ENCODE measurements around the gene SFXN2. TPM values are rescaled to one million over a fixed set of nuclear protein-coding genes. Genes with fewer than 3 reads are reported as not detected.

The SFXN2 gene
- total RNA-seq, 6 experiments from 2014 or later: 7.1 to 29.7 (median 16.5) TPM

DNA sequence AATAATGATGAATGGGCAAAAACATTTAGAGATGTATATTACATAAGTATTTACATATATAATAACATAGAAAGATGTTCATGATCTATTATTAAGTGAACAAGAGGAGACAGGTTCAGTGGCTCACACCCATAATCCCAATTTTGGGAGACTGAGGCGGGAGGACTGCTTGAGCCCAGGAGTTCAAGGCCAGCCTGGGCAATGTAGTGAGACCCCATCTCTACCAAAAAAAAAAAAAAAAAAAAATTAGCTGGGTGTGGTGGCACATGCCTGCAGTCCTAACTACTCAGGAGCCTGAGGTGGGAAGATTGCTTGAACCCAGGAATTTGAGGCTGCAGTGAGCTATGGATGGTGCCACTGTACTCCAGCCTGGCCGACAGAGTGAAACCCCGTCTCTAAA is 12.6 kb upstream of the SFXN2 start:
- H3K36me3 ChIP-seq: no peaks in the 10 kb centered on the region
- TF ChIP-seq, protein P1, sequence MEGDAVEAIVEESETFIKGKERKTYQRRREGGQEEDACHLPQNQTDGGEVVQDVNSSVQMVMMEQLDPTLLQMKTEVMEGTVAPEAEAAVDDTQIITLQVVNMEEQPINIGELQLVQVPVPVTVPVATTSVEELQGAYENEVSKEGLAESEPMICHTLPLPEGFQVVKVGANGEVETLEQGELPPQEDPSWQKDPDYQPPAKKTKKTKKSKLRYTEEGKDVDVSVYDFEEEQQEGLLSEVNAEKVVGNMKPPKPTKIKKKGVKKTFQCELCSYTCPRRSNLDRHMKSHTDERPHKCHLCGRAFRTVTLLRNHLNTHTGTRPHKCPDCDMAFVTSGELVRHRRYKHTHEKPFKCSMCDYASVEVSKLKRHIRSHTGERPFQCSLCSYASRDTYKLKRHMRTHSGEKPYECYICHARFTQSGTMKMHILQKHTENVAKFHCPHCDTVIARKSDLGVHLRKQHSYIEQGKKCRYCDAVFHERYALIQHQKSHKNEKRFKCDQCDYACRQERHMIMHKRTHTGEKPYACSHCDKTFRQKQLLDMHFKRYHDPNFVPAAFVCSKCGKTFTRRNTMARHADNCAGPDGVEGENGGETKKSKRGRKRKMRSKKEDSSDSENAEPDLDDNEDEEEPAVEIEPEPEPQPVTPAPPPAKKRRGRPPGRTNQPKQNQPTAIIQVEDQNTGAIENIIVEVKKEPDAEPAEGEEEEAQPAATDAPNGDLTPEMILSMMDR (IDR thresholded peaks at IDR 0.05): no peak
- no peak for TF ChIP-seq POLR2A (IDR thresholded peaks at IDR 0.05)
- intact Hi-C loops (cut with DNase I): no loop called here
- 94% methylated on average over 3 of the region's 3 CpGs for WGBS (ENCODE audit: insufficient coverage, low coverage, low lambda C conversion rate, missing lambda C conversion rate)
- DNase-seq (no peak), ATAC-seq (no peak)
- H3K9me3 ChIP-seq: no peaks in the 10 kb centered on the region
- no peak overlapping the region for H3K4me3 ChIP-seq
- H3K4me1 ChIP-seq: no peaks in the 10 kb centered on the region
- no peaks in the 10 kb centered on the region for H3K27me3 ChIP-seq
- no peak overlapping the region for H3K27ac ChIP-seq

DNA sequence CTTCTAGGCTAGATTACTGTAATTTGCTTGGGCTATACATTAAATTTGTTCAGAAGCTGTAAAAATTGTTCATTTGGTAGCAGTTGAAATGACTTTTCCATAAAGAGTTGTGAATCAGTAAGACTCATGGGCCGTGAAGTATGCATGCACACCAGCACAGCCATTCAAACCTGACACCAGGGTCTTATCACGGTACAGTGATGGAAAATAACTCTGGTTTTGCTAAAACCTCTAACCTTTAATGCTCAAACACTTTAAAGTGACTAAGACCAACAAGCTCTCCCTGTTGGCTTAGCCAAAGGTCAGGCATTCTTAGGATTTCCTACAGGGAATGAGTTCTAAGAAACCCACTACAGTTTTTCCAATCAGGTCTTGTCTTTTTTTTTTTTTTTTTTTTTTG is 11.7 kb upstream of the SFXN2 start:
- Histone ChIP-seq H3K9me3 (no peaks in the 10 kb centered on the region), H3K4me1 (no peaks in the 10 kb centered on the region), H3K27me3 (no peaks in the 10 kb centered on the region), H3K4me3 (no peak overlapping the region), H3K36me3 (no peaks in the 10 kb centered on the region), H3K27ac (no peak overlapping the region)
- ATAC-seq (no peak), DNase-seq (no peak)
- TF ChIP-seq, protein P1 (IDR thresholded peaks at IDR 0.05): no peak
- no peak for TF ChIP-seq POLR2A (IDR thresholded peaks at IDR 0.05)
- intact Hi-C loops (cut with DNase I): no loop called here
- 80% methylated on average over 1 of the region's 2 CpGs for WGBS (ENCODE audit: insufficient coverage, low coverage, low lambda C conversion rate, missing lambda C conversion rate)

DNA sequence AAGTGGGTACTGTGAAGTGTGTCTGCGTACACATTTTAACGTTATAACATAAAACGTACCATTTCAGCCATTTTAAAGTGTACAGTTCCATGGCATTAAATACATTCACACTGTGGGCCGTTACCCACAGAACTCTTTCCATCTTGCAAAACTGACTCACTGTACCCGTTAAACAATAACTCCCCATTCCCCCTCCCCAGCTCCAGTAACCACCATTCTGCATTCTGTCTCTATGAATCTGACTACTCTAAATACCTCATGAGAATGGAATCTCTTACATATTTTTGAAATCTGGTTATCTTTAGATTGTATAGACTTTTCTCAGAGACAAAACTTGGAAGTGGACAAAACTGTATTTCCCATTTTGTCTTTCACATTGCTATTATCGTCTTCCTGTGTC is 9.5 kb upstream of the SFXN2 start:
- no peaks in the 10 kb centered on the region for H3K27me3 ChIP-seq
- H3K4me3 ChIP-seq: no peak overlapping the region
- H3K36me3 ChIP-seq: no peaks in the 10 kb centered on the region
- intact Hi-C loops (cut with DNase I): no loop called here
- H3K9me3 ChIP-seq: no peaks in the 10 kb centered on the region
- 87% methylated on average over 6 of the region's 6 CpGs for WGBS (ENCODE audit: insufficient coverage, low coverage, low lambda C conversion rate, missing lambda C conversion rate)
- TF ChIP-seq, protein P1 (IDR thresholded peaks at IDR 0.05): no peak
- TF ChIP-seq POLR2A (IDR thresholded peaks at IDR 0.05): no peak
- ATAC-seq: no peak
- DNase-seq: no peak
- H3K4me1 ChIP-seq: no peaks in the 10 kb centered on the region
- no peak overlapping the region for H3K27ac ChIP-seq

DNA sequence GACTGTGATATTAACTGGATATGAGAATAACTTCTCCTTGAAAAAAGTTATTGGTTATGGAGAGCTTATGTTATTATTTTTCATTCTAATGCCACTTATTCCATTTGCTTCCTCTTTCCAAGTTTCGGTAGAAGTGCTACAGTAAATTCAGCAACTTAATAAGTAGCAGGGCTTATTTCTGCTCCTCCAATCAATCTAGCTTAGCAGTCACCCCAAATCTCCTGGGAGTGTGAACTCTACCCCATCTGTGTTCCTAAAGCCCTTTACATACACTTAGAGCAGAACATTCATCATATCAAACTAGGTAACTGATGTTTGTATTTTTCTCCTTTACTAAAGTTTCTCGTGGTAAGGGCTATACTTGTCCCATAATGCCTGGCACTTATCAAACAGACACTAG is 8.9 kb upstream of the SFXN2 start:
- no peak for ATAC-seq
- Histone ChIP-seq H3K9me3 (no peaks in the 10 kb centered on the region), H3K36me3 (no peaks in the 10 kb centered on the region), H3K4me3 (no peak overlapping the region), H3K27ac (no peak overlapping the region), H3K4me1 (no peaks in the 10 kb centered on the region), H3K27me3 (no peaks in the 10 kb centered on the region)
- TF ChIP-seq, protein P1 (IDR thresholded peaks at IDR 0.05): no peak
- TF ChIP-seq POLR2A (IDR thresholded peaks at IDR 0.05): no peak
- no peak for DNase-seq
- WGBS (ENCODE audit: insufficient coverage, low coverage, low lambda C conversion rate, missing lambda C conversion rate): 60% methylated on average over 2 of the region's 2 CpGs
- intact Hi-C loops (cut with DNase I): no loop called here

DNA sequence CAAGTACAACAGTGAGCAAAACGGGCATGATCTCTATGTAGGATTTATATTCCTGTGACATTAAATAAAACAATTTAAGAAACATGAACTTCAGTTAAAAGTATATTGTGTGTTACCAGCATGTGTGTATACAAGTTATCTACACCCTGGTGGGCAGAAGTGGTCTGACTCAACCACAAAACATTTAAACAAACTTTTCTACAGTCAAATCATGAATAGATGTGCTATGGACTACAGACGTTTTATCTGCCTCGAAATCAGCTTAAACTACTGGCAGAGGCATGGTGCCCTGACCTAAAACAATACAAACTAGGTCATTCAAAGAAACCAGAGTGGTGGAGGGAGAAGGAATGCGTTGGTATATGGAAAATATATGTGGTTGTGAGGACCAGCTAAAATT is 3.8 kb upstream of the SFXN2 start:
- DNase-seq (no peak), ATAC-seq (no peak)
- no peak overlapping the region for H3K4me3 ChIP-seq
- intact Hi-C loops (cut with DNase I): no loop called here
- WGBS (ENCODE audit: insufficient coverage, low coverage, low lambda C conversion rate, missing lambda C conversion rate): 57% methylated on average over 4 of the region's 4 CpGs
- H3K27ac ChIP-seq: no peak overlapping the region
- no peaks in the 10 kb centered on the region for H3K27me3 ChIP-seq
- peaks cover 0 to 15% (median 2%) of the 10 kb centered on the region in 4 donors for H3K4me1 ChIP-seq
- no peaks in the 10 kb centered on the region for H3K36me3 ChIP-seq
- TF ChIP-seq, protein P1 (IDR thresholded peaks at IDR 0.05): no peak
- no peak for TF ChIP-seq POLR2A (IDR thresholded peaks at IDR 0.05)
- no peaks in the 10 kb centered on the region for H3K9me3 ChIP-seq

Measured in right lobe of liver (tissue), 6 donors.